Ectodermal cell (in vitro differentiated cells): ENCODE measurements around the gene PBX3.
A peak's percentile ranks its signal among the peaks of the same experiment; 100 is the strongest.

Experiments used
- H3K27ac ChIP-seq: 2 replicates; pipeline ENCODE4 v1.7.0; 2013; ENCODE audit warnings: mild to moderate bottlenecking, low read depth, low read length; ENCODE audit not compliant: insufficient read depth, poor library complexity, severe bottlenecking
- H3K27me3 ChIP-seq: 2 replicates; pipeline ENCODE4 v1.7.0; 2013; ENCODE audit warnings: mild to moderate bottlenecking, low read length; ENCODE audit not compliant: insufficient read depth, control insufficient read depth, poor library complexity, severe bottlenecking
- H3K36me3 ChIP-seq: one replicate; pipeline ENCODE4 v1.7.0; 2013; ENCODE audit warnings: low read length; ENCODE audit not compliant: control insufficient read depth, insufficient read depth
- H3K4me1 ChIP-seq: one replicate; pipeline ENCODE4 v1.7.0; 2013; ENCODE audit warnings: low read length; ENCODE audit not compliant: control insufficient read depth, insufficient read depth
- H3K4me3 ChIP-seq: 2 replicates; pipeline ENCODE4 v1.7.0; 2013; ENCODE audit warnings: low read depth, low read length, control low read depth; ENCODE audit not compliant: insufficient read depth
- H3K9me3 ChIP-seq: 2 replicates; pipeline ENCODE4 v1.7.0; 2013; ENCODE audit warnings: mild to moderate bottlenecking, low read length, moderate library complexity; ENCODE audit not compliant: control insufficient read depth
- WGBS, 2 experiments: methylation state at CpG; one replicate each; pipeline ENCODE4 v1.1.7; 2013; ENCODE audit warnings: missing lambda C conversion rate in 2 of 2; 5-methylcytosine and 5-hydroxymethylcytosine counted together

The PBX3 gene

DNA sequence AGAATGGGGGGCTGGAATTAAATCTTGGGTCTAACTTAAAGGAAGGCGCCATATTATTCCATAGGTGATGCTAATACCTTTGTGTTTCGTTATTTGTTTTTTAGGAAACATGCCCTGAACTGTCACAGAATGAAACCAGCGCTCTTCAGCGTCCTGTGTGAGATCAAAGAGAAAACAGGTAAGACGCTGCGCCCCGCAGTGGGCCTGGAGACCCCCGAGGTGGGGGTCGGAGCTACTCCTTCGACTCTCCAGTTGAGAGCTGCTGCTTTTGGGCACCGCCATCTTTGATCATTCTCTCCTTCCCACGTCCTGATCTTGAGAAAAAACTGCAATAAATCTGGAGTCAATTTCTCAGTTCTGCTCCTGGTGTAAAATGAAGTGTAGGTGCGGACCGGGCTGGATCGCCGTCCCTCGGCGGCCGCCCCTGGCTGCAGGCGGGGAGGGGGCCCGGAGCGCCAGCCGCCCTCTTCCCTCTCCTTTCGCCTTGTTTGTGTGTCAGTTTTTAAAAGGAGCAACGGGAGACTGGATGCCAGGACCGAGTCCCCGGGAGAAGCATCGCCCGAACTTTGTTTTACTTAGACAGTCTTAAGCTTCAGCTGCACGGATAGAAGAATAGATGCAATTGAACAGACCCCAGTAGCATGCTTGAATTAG, 1.4 kb downstream of the PBX3 start:
- Histone ChIP-seq H3K9me3 (no peaks in the 10 kb centered on the region), H3K36me3 (no peaks in the 10 kb centered on the region), H3K4me3 (peak overlapping the region; percentile 91), H3K4me1 (peaks cover 14% of the 10 kb centered on the region), H3K27ac (peak overlapping the region; percentile 45), H3K27me3 (no peaks in the 10 kb centered on the region)
- WGBS, 2 experiments = 0 to 1% methylated on average over 30 of the region's 30 CpGs

DNA sequence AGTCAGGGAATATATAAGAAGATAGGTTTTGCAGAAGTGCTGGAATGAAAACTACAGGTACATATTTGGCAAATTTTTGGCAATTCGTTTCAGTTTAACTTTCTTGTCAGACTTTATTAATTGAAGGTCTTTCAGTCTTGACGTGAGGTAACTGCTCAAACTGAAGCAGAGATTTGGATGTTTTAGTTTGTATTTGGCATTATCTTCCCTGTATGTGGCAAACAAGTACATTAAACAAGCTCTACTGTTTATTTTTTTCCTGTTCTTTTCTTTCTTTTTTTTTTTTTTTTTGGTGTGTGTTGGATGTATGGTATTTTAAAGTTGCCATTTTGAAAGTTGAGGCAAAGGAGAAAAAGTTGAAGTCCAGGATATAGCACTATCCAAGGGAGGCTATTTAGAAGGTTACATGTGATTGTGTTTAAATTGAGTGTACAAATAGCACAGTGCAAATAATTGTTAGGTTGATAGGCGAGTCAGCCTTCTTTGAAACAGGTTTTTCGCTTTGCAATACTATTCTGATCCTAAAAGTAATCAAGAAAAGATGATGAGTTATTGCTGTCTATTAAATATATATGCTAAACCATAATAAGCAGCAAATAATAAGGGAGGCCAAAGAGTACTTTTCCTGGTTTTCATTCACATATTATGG, 2.2 kb downstream of the PBX3 start:
- peaks cover 23% of the 10 kb centered on the region for H3K4me1 ChIP-seq
- no peaks in the 10 kb centered on the region for H3K36me3 ChIP-seq
- no peak overlapping the region for H3K27ac ChIP-seq
- WGBS, 2 experiments = 57 to 64% methylated on average over 4 of the region's 4 CpGs
- H3K4me3 ChIP-seq = peak overlapping the region; percentile 91
- H3K9me3 ChIP-seq = no peaks in the 10 kb centered on the region
- no peaks in the 10 kb centered on the region for H3K27me3 ChIP-seq

DNA sequence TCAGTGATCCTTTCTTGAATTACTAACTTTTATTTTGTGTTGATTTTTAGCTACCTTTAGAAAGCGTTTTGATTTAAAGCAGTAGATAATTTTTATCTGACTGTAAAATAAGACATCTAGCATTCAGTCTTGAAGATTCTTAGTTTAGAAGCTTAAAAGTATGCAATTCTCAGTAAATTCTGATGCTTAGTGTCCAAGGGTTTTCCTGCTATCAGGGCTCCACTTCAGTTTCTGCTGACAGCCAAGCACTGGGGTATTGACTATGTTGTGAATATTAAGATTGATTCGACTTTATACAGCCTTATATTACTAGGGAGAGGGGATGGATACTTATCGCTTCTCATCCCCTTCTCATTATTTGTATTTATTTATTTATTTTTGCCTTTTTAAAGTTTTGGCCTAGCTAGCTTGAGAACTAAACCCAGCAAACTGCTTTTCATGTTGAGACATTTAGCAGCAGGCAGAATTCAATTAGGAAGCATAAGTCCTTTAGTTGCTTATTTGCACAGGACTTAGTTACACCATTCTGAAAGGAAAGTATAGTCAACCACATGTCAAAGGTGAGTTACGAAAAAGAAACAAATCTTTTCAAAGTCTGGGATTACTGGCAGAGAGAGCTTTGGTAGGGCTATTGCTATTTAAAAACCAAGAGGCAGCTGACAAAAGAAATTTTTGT, 2.9 kb downstream of the PBX3 start:
- H3K4me3 ChIP-seq = peak overlapping the region; percentile 91
- WGBS, 2 experiments = 39 to 42% methylated on average over 1 to 2 of the region's 4 CpGs
- peaks cover 29% of the 10 kb centered on the region for H3K4me1 ChIP-seq

DNA sequence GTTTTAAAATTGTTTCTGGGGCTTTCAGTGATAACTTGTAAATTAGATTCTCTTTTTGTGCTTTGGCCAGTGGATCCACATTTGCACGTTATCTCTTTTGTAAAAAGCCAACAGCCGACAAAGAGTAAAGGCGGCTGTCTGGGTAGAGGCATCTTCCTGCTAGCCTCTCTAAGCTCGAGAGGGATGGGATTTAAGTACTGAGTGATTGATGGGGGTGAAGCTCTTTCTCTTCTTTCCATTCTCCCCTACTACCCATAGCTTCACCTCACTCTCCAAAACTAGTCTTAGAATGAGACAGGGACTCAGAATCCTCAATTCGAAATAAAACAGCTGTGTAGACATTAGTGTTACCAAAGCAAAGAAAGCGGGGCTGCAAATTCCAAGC, 3.4 kb downstream of the PBX3 start:
- peak overlapping the region; percentile 22 for H3K27ac ChIP-seq
- H3K4me1 ChIP-seq = peaks cover 35% of the 10 kb centered on the region
- no peaks in the 10 kb centered on the region for H3K36me3 ChIP-seq
- no peaks in the 10 kb centered on the region for H3K9me3 ChIP-seq
- WGBS, 2 experiments = 20 to 28% methylated on average over 3 to 5 of the region's 6 CpGs
- H3K4me3 ChIP-seq = peak overlapping the region; percentile 91
- no peaks in the 10 kb centered on the region for H3K27me3 ChIP-seq

More for the DNA sequence above, 2.9 kb downstream of the PBX3 start:
- H3K27me3 ChIP-seq = no peaks in the 10 kb centered on the region
- H3K27ac ChIP-seq = peak overlapping the region; percentile 22
- no peaks in the 10 kb centered on the region for H3K36me3 ChIP-seq
- no peaks in the 10 kb centered on the region for H3K9me3 ChIP-seq

DNA sequence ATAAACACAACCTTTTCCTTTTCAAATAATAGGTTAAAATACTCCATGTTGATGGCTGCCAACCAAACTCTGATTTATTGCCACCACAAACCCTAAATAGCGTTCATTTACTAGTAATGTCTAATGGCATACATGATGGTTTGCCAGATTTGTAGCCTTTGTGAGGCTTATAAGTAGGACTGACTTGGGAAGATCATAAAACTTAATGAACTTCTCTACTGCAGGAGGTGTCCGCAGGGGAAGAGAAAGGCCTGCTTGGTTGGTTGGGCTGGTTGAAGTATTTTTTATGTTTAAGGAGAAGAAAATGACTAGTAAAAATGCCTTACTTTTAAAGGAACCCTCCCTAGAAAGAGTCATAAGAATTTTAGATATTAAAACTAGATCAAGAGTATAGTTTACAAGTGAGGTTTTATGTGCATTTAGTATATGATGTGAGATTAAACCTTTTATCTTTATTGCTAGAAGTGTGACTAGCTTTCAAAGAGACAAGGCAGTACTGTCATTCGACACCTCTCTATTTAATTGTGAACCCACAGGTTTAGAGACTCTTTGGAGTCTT, 5.0 kb downstream of the PBX3 start:
- WGBS, 2 experiments = 49 to 52% methylated on average over 2 to 3 of the region's 3 CpGs
- Histone ChIP-seq H3K4me1 (peaks cover 44% of the 10 kb centered on the region), H3K4me3 (no peak overlapping the region), H3K27me3 (no peaks in the 10 kb centered on the region), H3K36me3 (peaks cover 4% of the 10 kb centered on the region), H3K9me3 (no peaks in the 10 kb centered on the region), H3K27ac (peak overlapping the region; percentile 17)

DNA sequence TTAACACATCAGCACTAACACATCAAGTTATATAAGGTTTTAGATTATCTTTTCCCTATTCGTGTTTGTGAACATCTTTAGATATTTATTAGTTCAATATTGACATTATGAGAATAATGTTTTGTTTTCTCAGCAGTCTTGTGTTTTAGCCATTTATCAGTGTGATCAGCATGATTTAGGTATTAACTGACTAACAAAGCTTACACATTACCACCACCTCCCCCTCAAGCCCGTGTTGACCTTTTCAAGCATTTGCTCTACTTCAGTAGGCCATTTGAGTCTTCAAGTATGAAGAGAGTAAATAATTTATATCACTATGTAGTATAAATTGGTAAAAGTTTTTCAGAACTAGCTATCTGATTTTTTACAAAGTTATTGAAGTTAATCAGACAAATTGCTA, 6.9 kb downstream of the PBX3 start:
- Histone ChIP-seq H3K27me3 (no peaks in the 10 kb centered on the region), H3K27ac (no peak overlapping the region), H3K4me1 (peaks cover 59% of the 10 kb centered on the region), H3K36me3 (peaks cover 4% of the 10 kb centered on the region), H3K9me3 (no peaks in the 10 kb centered on the region), H3K4me3 (no peak overlapping the region)
- 33% methylated on average over 1 of the region's 2 CpGs; no CpG with 5 or more reads in 1 of the 2 experiments for WGBS, 2 experiments

DNA sequence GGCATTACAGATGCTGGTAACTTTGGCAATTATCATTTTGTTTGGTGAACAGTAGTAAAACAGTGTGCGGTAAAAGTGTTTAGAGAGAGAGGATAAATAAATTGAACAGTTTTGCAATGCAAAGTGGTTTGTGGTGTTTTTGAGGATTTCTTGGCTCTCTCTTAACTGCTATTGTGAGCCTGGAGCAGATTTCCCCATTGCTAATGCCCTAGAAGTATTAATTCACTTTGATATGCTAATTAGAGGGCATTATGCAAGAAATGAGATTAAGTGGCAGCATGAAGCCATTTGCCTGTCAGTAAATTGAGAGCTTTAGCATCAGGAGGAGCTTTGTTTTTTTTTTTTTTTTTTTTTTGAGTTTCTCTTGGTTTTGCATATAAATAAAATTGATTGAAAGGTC, 8.2 kb downstream of the PBX3 start:
- Histone ChIP-seq H3K27ac (no peak overlapping the region), H3K9me3 (no peaks in the 10 kb centered on the region), H3K4me1 (peaks cover 71% of the 10 kb centered on the region), H3K36me3 (peaks cover 4% of the 10 kb centered on the region), H3K4me3 (peak overlapping the region; percentile 5), H3K27me3 (no peaks in the 10 kb centered on the region)
- WGBS, 2 experiments = 23 to 37% methylated on average over 1 of the region's 1 CpG

DNA sequence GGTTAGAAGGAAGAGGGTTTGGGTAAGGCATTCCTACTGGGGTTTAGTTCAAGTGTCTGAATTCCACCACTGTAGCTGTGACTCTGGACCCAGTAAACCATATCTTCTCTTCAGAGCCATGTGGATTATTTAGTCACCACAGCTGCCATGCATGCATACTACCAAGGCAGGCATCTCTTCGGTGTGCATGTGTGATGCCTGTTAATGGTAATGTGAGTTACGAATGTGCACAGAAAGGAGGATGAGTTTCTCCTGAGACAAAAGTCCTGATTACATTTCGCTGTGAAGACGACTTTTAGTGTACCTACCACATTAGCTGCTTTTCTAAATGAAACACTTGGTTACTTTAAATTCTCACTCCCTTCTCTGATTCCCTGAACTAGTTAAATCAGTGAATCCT, 9.3 kb downstream of the PBX3 start:
- Histone ChIP-seq H3K9me3 (no peaks in the 10 kb centered on the region), H3K4me3 (no peak overlapping the region), H3K27ac (no peak overlapping the region), H3K36me3 (peaks cover 4% of the 10 kb centered on the region), H3K4me1 (peaks cover 76% of the 10 kb centered on the region), H3K27me3 (no peaks in the 10 kb centered on the region)
- 87 to 88% methylated on average over 4 of the region's 4 CpGs for WGBS, 2 experiments

DNA sequence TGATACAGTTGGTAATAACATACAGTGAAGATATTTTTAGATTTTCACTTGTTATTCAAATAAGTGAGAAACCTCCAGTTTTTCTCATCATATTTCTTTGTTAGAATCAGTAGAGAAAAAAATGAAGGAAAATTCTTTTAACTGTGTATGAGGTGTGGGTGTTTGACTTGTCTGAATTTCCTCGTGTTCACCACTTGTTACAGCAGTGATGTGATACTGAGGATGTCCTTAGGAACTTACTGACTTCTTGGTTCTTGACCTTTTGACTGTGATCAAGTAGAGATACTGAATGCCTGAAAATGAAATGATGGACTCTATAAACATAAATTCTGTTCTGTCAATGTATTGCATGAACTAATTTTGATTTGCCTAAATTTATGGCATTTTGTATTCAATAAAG, 10.7 kb downstream of the PBX3 start:
- WGBS, 2 experiments = 71% methylated on average over 1 of the region's 1 CpG
- H3K36me3 ChIP-seq = peaks cover 4% of the 10 kb centered on the region
- H3K27ac ChIP-seq = no peak overlapping the region
- H3K4me3 ChIP-seq = no peak overlapping the region
- no peaks in the 10 kb centered on the region for H3K27me3 ChIP-seq
- H3K9me3 ChIP-seq = no peaks in the 10 kb centered on the region
- H3K4me1 ChIP-seq = peaks cover 82% of the 10 kb centered on the region
